HEK293 (cell line): Measurements from ENCODE around the gene GP1BB.
A peak's percentile ranks its signal among the peaks of the same experiment; 100 is the strongest.

Experiments used
- GFI1B ChIP-seq: fragments of 450-650 bp; formaldehyde crosslinking; IDR thresholded peaks from 2 replicates; pipeline ENCODE4 v1.5.1; 2016; ENCODE audit warnings: missing biosample characterization, missing genetic modification characterization
- SP3 ChIP-seq: fragments of 450-650 bp; formaldehyde crosslinking; IDR thresholded peaks from 2 replicates; pipeline ENCODE4 v1.5.1; 2016; ENCODE audit warnings: missing biosample characterization, missing genetic modification characterization
- ZNF10 ChIP-seq: fragments of 450-650 bp; formaldehyde crosslinking; IDR thresholded peaks from 2 replicates; pipeline ENCODE4 v1.5.1; 2017; ENCODE audit warnings: missing biosample characterization, missing genetic modification characterization
- ZNF24 ChIP-seq: fragments of 450-650 bp; formaldehyde crosslinking; IDR thresholded peaks from 2 replicates; pipeline ENCODE4 v1.5.1; 2016; ENCODE audit warnings: missing biosample characterization, missing genetic modification characterization
- ZNF366 ChIP-seq: fragments of 450-650 bp; formaldehyde crosslinking; conservative IDR thresholded peaks from 2 replicates; pipeline ENCODE4 v1.5.1; 2016; ENCODE audit warnings: missing biosample characterization, missing genetic modification characterization
- ZNF391 ChIP-seq: fragments of 450-650 bp; formaldehyde crosslinking; IDR thresholded peaks from 2 replicates; pipeline ENCODE4 v1.5.1; 2016; ENCODE audit warnings: low read depth, missing biosample characterization, missing genetic modification characterization, borderline replicate concordance
- ZNF707 ChIP-seq: fragments of 450-650 bp; formaldehyde crosslinking; IDR thresholded peaks from 2 replicates; pipeline ENCODE4 v1.5.1; 2016; ENCODE audit warnings: missing biosample characterization, missing genetic modification characterization
- TF ChIP-seq, protein P1 (sequence below): fragments of 450-650 bp; formaldehyde crosslinking; IDR thresholded peaks from 2 replicates; pipeline ENCODE4 v1.5.1; 2017; ENCODE audit warnings: missing biosample characterization, mild to moderate bottlenecking, missing genetic modification characterization, moderate library complexity
- TF ChIP-seq, protein P2 (sequence below): fragments of 450-650 bp; formaldehyde crosslinking; conservative IDR thresholded peaks from 2 replicates; pipeline ENCODE4 v1.5.1; 2016; ENCODE audit warnings: low read depth, missing biosample characterization, missing genetic modification characterization
- TF ChIP-seq, protein P3 (sequence below): fragments of 450-650 bp; formaldehyde crosslinking; IDR thresholded peaks from 2 replicates; pipeline ENCODE4 v1.5.1; 2017; ENCODE audit warnings: missing biosample characterization, missing genetic modification characterization
- TF ChIP-seq, protein P4 (sequence below): fragments of 450-650 bp; formaldehyde crosslinking; IDR thresholded peaks from 2 replicates; pipeline ENCODE4 v1.5.1; 2016; ENCODE audit warnings: missing biosample characterization, missing genetic modification characterization
- TF ChIP-seq, protein P5 (sequence below): fragments of 450-650 bp; formaldehyde crosslinking; IDR thresholded peaks from 2 replicates; pipeline ENCODE4 v1.5.1; 2017; ENCODE audit warnings: missing biosample characterization, missing genetic modification characterization

GP1BB gene

DNA sequence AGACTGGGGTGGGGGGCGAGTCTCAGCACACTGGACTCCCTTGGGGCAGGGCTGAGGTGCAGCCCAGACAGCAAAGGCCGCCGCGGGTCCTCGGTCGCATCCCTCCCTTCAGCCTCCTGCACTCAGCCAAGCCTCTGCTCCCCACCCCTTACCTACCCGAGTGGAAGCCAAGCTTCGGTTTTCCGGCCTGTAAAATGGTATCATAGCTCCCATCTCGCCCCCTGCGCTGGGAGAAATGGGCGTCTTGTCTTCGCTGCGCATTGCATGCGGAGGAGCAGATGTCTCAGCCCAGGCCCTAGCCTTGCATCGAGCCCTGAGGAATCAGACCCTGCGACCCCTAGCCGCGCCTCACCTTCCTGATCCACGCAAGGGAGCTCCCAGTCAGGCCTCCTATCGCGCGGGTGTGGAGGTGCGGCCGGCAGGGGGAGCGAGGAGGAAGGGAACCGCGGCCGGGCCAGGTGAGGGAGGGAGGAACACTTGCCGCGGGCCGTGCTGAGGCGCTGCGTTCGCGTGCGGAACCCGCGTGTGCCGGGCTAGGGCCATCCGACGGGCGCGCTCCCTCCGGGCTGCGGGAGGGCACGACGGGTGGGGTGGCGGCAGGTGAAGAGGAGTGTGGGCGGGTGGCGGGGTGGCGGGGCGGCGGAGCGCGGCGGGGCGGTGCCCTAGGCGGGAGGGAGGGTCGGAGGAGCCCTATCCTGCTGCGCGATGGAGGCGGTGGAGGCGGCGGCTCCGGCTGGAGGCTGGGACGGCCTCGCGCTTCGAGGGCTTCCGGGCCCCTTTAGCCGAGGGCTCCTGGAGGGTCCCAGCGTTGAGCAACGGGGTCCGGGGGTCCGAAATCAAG lies 33.2 kb downstream of the GP1BB start (continued):
- TF ChIP-seq, protein P1, sequence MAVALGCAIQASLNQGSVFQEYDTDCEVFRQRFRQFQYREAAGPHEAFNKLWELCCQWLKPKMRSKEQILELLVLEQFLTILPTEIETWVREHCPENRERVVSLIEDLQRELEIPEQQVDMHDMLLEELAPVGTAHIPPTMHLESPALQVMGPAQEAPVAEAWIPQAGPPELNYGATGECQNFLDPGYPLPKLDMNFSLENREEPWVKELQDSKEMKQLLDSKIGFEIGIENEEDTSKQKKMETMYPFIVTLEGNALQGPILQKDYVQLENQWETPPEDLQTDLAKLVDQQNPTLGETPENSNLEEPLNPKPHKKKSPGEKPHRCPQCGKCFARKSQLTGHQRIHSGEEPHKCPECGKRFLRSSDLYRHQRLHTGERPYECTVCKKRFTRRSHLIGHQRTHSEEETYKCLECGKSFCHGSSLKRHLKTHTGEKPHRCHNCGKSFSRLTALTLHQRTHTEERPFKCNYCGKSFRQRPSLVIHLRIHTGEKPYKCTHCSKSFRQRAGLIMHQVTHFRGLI = no peak
- TF ChIP-seq ZNF24 (tag by site-specific recombination) (no peak), SP3 (tag by site-specific recombination) (peak; percentile 26), ZNF366 (tag by site-specific recombination) (peak; percentile 81), ZNF707 (tag by site-specific recombination) (no peak), ZNF10 (tag by site-specific recombination) (no peak), ZNF391 (tag by site-specific recombination) (no peak), GFI1B (no peak)
- TF ChIP-seq, protein P2, sequence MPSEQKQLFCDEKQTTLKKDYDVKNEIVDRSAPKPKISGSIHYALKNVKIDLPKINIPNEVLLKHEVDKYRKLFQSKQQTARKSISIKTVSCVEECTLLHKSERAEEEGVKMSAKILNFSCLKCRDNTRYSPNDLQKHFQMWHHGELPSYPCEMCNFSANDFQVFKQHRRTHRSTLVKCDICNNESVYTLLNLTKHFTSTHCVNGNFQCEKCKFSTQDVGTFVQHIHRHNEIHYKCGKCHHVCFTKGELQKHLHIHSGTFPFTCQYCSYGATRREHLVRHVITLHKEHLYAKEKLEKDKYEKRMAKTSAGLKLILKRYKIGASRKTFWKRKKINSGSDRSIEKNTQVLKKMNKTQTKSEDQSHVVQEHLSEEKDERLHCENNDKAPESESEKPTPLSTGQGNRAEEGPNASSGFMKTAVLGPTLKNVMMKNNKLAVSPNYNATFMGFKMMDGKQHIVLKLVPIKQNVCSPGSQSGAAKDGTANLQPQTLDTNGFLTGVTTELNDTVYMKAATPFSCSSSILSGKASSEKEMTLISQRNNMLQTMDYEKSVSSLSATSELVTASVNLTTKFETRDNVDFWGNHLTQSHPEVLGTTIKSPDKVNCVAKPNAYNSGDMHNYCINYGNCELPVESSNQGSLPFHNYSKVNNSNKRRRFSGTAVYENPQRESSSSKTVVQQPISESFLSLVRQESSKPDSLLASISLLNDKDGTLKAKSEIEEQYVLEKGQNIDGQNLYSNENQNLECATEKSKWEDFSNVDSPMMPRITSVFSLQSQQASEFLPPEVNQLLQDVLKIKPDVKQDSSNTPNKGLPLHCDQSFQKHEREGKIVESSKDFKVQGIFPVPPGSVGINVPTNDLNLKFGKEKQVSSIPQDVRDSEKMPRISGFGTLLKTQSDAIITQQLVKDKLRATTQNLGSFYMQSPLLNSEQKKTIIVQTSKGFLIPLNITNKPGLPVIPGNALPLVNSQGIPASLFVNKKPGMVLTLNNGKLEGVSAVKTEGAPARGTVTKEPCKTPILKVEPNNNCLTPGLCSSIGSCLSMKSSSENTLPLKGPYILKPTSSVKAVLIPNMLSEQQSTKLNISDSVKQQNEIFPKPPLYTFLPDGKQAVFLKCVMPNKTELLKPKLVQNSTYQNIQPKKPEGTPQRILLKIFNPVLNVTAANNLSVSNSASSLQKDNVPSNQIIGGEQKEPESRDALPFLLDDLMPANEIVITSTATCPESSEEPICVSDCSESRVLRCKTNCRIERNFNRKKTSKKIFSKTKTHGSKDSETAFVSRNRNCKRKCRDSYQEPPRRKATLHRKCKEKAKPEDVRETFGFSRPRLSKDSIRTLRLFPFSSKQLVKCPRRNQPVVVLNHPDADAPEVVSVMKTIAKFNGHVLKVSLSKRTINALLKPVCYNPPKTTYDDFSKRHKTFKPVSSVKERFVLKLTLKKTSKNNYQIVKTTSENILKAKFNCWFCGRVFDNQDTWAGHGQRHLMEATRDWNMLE (tag by site-specific recombination) = no peak
- TF ChIP-seq, protein P3, sequence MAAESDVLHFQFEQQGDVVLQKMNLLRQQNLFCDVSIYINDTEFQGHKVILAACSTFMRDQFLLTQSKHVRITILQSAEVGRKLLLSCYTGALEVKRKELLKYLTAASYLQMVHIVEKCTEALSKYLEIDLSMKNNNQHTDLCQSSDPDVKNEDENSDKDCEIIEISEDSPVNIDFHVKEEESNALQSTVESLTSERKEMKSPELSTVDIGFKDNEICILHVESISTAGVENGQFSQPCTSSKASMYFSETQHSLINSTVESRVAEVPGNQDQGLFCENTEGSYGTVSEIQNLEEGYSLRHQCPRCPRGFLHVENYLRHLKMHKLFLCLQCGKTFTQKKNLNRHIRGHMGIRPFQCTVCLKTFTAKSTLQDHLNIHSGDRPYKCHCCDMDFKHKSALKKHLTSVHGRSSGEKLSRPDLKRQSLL (tag by site-specific recombination) = peak; percentile 45; the same call in 1 of the 2 replicates
- TF ChIP-seq, protein P4, sequence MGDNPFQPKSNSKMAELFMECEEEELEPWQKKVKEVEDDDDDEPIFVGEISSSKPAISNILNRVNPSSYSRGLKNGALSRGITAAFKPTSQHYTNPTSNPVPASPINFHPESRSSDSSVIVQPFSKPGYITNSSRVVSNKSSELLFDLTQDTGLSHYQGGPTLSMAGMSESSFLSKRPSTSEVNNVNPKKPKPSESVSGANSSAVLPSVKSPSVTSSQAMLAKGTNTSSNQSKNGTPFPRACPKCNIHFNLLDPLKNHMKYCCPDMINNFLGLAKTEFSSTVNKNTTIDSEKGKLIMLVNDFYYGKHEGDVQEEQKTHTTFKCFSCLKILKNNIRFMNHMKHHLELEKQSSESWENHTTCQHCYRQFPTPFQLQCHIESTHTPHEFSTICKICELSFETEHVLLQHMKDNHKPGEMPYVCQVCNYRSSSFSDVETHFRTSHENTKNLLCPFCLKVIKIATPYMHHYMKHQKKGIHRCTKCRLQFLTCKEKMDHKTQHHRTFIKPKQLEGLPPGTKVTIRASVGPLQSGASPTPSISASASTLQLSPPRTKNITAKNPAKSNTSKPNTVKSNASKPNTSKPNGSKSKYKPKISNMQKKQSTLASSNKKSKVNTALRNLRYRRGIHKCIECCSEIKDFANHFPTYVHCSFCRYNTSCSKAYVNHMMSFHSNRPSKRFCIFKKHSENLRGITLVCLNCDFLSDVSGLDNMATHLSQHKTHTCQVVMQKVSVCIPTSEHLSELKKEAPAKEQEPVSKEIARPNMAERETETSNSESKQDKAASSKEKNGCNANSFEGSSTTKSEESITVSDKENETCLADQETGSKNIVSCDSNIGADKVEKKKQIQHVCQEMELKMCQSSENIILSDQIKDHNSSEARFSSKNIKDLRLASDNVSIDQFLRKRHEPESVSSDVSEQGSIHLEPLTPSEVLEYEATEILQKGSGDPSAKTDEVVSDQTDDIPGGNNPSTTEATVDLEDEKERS = no peak
- TF ChIP-seq, protein P5, sequence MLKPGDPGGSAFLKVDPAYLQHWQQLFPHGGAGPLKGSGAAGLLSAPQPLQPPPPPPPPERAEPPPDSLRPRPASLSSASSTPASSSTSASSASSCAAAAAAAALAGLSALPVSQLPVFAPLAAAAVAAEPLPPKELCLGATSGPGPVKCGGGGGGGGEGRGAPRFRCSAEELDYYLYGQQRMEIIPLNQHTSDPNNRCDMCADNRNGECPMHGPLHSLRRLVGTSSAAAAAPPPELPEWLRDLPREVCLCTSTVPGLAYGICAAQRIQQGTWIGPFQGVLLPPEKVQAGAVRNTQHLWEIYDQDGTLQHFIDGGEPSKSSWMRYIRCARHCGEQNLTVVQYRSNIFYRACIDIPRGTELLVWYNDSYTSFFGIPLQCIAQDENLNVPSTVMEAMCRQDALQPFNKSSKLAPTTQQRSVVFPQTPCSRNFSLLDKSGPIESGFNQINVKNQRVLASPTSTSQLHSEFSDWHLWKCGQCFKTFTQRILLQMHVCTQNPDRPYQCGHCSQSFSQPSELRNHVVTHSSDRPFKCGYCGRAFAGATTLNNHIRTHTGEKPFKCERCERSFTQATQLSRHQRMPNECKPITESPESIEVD = no peak
